HepG2 (cell line): ENCODE data around the gene GCG. TPM values are rescaled to one million over a fixed set of nuclear protein-coding genes. Genes with fewer than 3 reads are reported as not detected.
A peak's percentile ranks its signal among the peaks of the same experiment; 100 is the strongest.

Source experiments
- ATAC-seq: fragments of 200-7000 bp; cut with Tn5 transposase; 3 replicates; pipeline ENCODE4 v1.9.1; 2020; ENCODE audit warnings: mild to moderate bottlenecking, moderate library complexity
- BruUV-seq: library from RNA; stranded (reverse); fragments of 400-500 nt; replicated peaks from 2 replicates; lab custom pipeline; 2021; lab: Mats Ljungman, UMichigan
- CTCF ChIA-PET: fragments of 300-600 bp; formaldehyde crosslinking; extraction: SDS; loops from one replicate; lab custom pipeline; 2021; ENCODE audit warnings: low total read pairs, inconsistent platforms, low intra/inter-chr PET ratio; lab: Yijun Ruan, JAX
- POLR2A ChIA-PET: fragments of 350-600 bp; sonication (Branson Sonifier 250); formaldehyde crosslinking; loops from one replicate; lab custom pipeline; 2020; ENCODE audit warnings: antibody characterized with exemption, inconsistent platforms; lab: Yijun Ruan, JAX
- DNase-seq: peaks from one replicate; pipeline ENCODE4 v3.0.0-alpha.2; 2015; ENCODE audit warnings: low spot score
- FAIRE-seq: peaks from 3 replicates; lab custom pipeline; 2011; peaks lifted over from hg19 to GRCh38; lab: Jason Lieb, UNC
- H2AFZ ChIP-seq: one replicate; pipeline ENCODE4 v1.6.1; 2011; ENCODE audit warnings: low read length, inconsistent platforms
- H3K27ac ChIP-seq: fragments of 300-600 bp; 3 replicates; pipeline ENCODE4 v1.8.0; 2011; ENCODE audit warnings: mixed run types, mild to moderate bottlenecking, mixed read lengths, low read length, inconsistent platforms; ENCODE audit not compliant: insufficient read depth; ENCODE audit errors: extremely low read length
- H3K27me3 ChIP-seq, 2 experiments: fragments of 200-600 bp in 1 of 2; 2 replicates in 1 of 2; 3 replicates in 1 of 2; pipeline versions ENCODE4 v1.6.0 to v1.8.0; 2011; ENCODE audit warnings: low read length in 2 of 2, mild to moderate bottlenecking in 2 of 2, moderate library complexity in 2 of 2, inconsistent platforms in 1 of 2; ENCODE audit not compliant: insufficient read depth in 2 of 2, control insufficient read depth in 1 of 2
- H3K36me3 ChIP-seq, 2 experiments: fragments of 200-600 bp in 1 of 2; replicated peaks in 1 of 2; 2 replicates in 1 of 2; 3 replicates in 1 of 2; pipeline versions ENCODE4 v1.5.1 to v1.8.0; 2011; ENCODE audit warnings: low read length in 2 of 2, inconsistent platforms in 1 of 2; ENCODE audit not compliant: insufficient read depth in 2 of 2, control insufficient read depth in 1 of 2
- H3K4me1 ChIP-seq: 2 replicates; pipeline ENCODE4 v1.5.1; 2012; ENCODE audit warnings: low read length, inconsistent platforms; ENCODE audit not compliant: insufficient read depth
- H3K4me2 ChIP-seq: 2 replicates; pipeline ENCODE4 v1.6.0; 2011; ENCODE audit warnings: low read depth, low read length, inconsistent platforms
- H3K4me3 ChIP-seq, 3 experiments: fragments of 200-600 bp in 1 of 3; sonication (generic), shearing (Covaris generic) in 1 of 3; replicated peaks in 1 of 3; 2 replicates each; pipeline ENCODE4 v1.5.1; 2011 to 2016; ENCODE audit warnings: low read length in 3 of 3, inconsistent platforms in 2 of 3, low read depth in 2 of 3, mild to moderate bottlenecking in 2 of 3, control low read depth in 1 of 3, mixed read lengths in 1 of 3; ENCODE audit not compliant: insufficient read depth in 1 of 3
- H3K79me2 ChIP-seq: one replicate; pipeline ENCODE4 v1.6.1; 2011; ENCODE audit warnings: low read length, inconsistent platforms; ENCODE audit not compliant: insufficient read depth
- H3K9ac ChIP-seq: 2 replicates; pipeline ENCODE4 v1.6.0; 2011; ENCODE audit warnings: mild to moderate bottlenecking, low read depth, low read length, inconsistent platforms; ENCODE audit not compliant: insufficient read depth
- H3K9me3 ChIP-seq: 2 replicates; pipeline ENCODE4 v1.5.1; 2012; ENCODE audit warnings: mild to moderate bottlenecking, low read length
- H4K20me1 ChIP-seq: 2 replicates; pipeline ENCODE4 v1.6.0; 2011; ENCODE audit warnings: inconsistent platforms, mild to moderate bottlenecking, low read length, moderate library complexity; ENCODE audit not compliant: insufficient read depth
- GTF2F1 ChIP-seq: fragments of 150-350 bp; IDR thresholded peaks from 2 replicates; pipeline ENCODE4 v1.6.1; 2014; ENCODE audit warnings: low read length
- PCBP2 ChIP-seq: fragments of 200-400 bp; formaldehyde crosslinking; optimal IDR thresholded peaks from 2 replicates; pipeline ENCODE3; 2018; ENCODE audit warnings: low read length, low read depth; ENCODE audit not compliant: poor library complexity, severe bottlenecking
- STAT5B ChIP-seq: sonication (generic); formaldehyde crosslinking; IDR thresholded peaks from 2 replicates; pipeline ENCODE4 v1.4.0; 2020; ENCODE audit warnings: missing genetic modification reagents
- ZBTB43 ChIP-seq: sonication (generic); formaldehyde crosslinking; conservative IDR thresholded peaks from 2 replicates; pipeline ENCODE4 v1.4.0; 2020; ENCODE audit warnings: missing genetic modification reagents
- ZNF615 ChIP-seq: sonication (generic); formaldehyde crosslinking; IDR thresholded peaks from 2 replicates; pipeline ENCODE4 v1.5.0; 2020; ENCODE audit warnings: mild to moderate bottlenecking, missing genetic modification reagents, borderline replicate concordance
- ZNF703 ChIP-seq: sonication (generic); formaldehyde crosslinking; IDR thresholded peaks from 2 replicates; pipeline ENCODE4 v1.5.1; 2020; ENCODE audit warnings: missing genetic modification reagents, mild to moderate bottlenecking, moderate library complexity, borderline replicate concordance
- WGBS: methylation state at CpG from one replicate; pipeline ENCODE4 v1.1.6; 2017; ENCODE audit warnings: low lambda C conversion rate; 5-methylcytosine and 5-hydroxymethylcytosine counted together
- in situ Hi-C: cut with HindIII; loops from 2 replicates; pipeline ENCODE4 v1.10.0; 2017; ENCODE audit warnings: low pct_unique_long_range_greater_than_20kb; ENCODE audit not compliant: extremely low pct_ligation_motif_present
- intact Hi-C: fragments of 100-400 bp; cut with micrococcal nuclease; formaldehyde crosslinking; loops from one replicate; pipeline ENCODE4 v1.10.0; 2022; ENCODE audit not compliant: unreplicated experiment
- polyA plus RNA-seq, 8 experiments: library from polyadenylated mRNA; depleted of rRNA in 3 of 8; stranded (reverse) in 7 of 8; unstranded in 1 of 8; fragments of >200 nt; fragmentation: Illumina TruSeq in 4 of 8; extraction: Trizol in 4 of 8; gene quantifications; 2 replicates each; pipeline versions ENCODE4 v1.2.1 to v1.2.3, GENCODE V29; 2011 to 2016; ENCODE audit warnings: low read depth in 4 of 8, missing spikeins in 1 of 8, mixed read lengths in 1 of 8; ENCODE audit not compliant: insufficient read depth in 1 of 8
- total RNA-seq, 5 experiments: library from RNA; depleted of rRNA; stranded (reverse); fragments of >200 nt; fragmentation: Illumina TruSeq; extraction: Trizol; gene quantifications; 2 replicates each; pipeline ENCODE4 v1.2.3, GENCODE V29; 2016; ENCODE audit warnings: low read depth in 1 of 5
- TF ChIP-seq, protein P1 (sequence below): sonication (generic); formaldehyde crosslinking; IDR thresholded peaks from 2 replicates; pipeline ENCODE4 v1.4.0; 2020; ENCODE audit warnings: mild to moderate bottlenecking, missing genetic modification reagents, borderline replicate concordance

The GCG gene
- total and polyA plus RNA-seq, 2 of the 13 experiments (the other 11 are each of a cell fraction or from before 2014, with no cell fraction given) = not detected

- Histone ChIP-seq H3K27ac (no peak overlapping the region), H3K79me2 (no peaks in the 10 kb centered on the region), H3K4me2 (no peak overlapping the region), H4K20me1 (no peaks in the 10 kb centered on the region), H3K9ac (no peak overlapping the region), H3K36me3 (no peaks in the 10 kb centered on the region), H3K27me3 (no peaks in the 10 kb centered on the region; a peak in 1 of 5 replicates), H3K4me3 (no peak overlapping the region), H3K9me3 (no peaks in the 10 kb centered on the region), H3K4me1 (peaks cover 6% of the 10 kb centered on the region), H2AFZ (no peak overlapping the region)
- ChIA-PET CTCF (interaction anchor here (3.4 kb wide), 1 partner anchor 117 kb away, joined by 63 read pairs; no protein-coding TSS in a partner anchor), POLR2A (no interaction called here)
- TF ChIP-seq, protein P1, sequence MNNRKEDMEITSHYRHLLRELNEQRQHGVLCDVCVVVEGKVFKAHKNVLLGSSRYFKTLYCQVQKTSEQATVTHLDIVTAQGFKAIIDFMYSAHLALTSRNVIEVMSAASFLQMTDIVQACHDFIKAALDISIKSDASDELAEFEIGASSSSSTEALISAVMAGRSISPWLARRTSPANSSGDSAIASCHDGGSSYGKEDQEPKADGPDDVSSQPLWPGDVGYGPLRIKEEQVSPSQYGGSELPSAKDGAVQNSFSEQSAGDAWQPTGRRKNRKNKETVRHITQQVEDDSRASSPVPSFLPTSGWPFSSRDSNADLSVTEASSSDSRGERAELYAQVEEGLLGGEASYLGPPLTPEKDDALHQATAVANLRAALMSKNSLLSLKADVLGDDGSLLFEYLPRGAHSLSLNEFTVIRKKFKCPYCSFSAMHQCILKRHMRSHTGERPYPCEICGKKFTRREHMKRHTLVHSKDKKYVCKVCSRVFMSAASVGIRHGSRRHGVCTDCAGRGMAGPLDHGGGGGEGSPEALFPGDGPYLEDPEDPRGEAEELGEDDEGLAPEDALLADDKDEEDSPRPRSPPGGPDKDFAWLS = no peak
- no peak for TF ChIP-seq ZNF703 (CRISPR knock-in tag)
- no peak for TF ChIP-seq PCBP2
- no peak for TF ChIP-seq ZNF615 (CRISPR knock-in tag)
- no peak for TF ChIP-seq ZBTB43 (CRISPR knock-in tag)
- TF ChIP-seq GTF2F1 = no peak
- TF ChIP-seq STAT5B (CRISPR knock-in tag) = no peak
- no peak for FAIRE-seq
- intact Hi-C loops (loop anchor here (2.0 kb wide), 1 partner anchor 538 kb away; no protein-coding TSS in a partner anchor), in situ Hi-C loops (loop anchor here (5.0 kb wide), 2 partner anchors 113 to 538 kb away; no protein-coding TSS in a partner anchor)
- peak; percentile 27; the same call in 2 of the 3 replicates for ATAC-seq
- no peak for DNase-seq
- WGBS = 2% methylated on average over 2 of the region's 2 CpGs
- no TSS peak for BruUV-seq
Observed at GRCh38 chr2:162125138-162125537, 26.9 kb downstream of the GCG start.
